Body of pancreas (tissue), 4 donors: ENCODE measurements around the gene PRKG1. TPM values are rescaled to one million over a fixed set of nuclear protein-coding genes. Genes with fewer than 3 reads are reported as not detected.

Experiments
- ATAC-seq: fragments of 150-250 bp; one replicate; pipeline ENCODE4 v1.9.1; 2016
- DNase-seq, 4 donors: peaks; one replicate each; pipeline ENCODE4 v3.0.0-alpha.2; 2019
- H3K27ac ChIP-seq, 4 donors: fragments of 200-600 bp; sonication (generic); 1 replicate in 3 of 4; 2 replicates in 1 of 4; pipeline versions ENCODE4 v1.5.1 to v1.6.1; 2016 to 2019; ENCODE audit warnings: mild to moderate bottlenecking in 1 of 4, mixed read lengths in 1 of 4, moderate library complexity in 1 of 4
- H3K27me3 ChIP-seq, 2 donors: fragments of 200-600 bp; sonication (generic); one replicate each; pipeline ENCODE4 v1.6.0; 2016; ENCODE audit warnings: mild to moderate bottlenecking in 1 of 2
- H3K36me3 ChIP-seq, 2 donors: fragments of 200-600 bp; sonication (generic); replicated peaks in 1 of 2; 2 replicates each; pipeline ENCODE4 v1.5.1; 2016; ENCODE audit warnings: low read depth in 2 of 2; ENCODE audit not compliant: insufficient read depth in 1 of 2
- H3K4me1 ChIP-seq: fragments of 200-600 bp; sonication (generic); one replicate; pipeline ENCODE4 v1.6.0; 2016
- H3K4me3 ChIP-seq, 2 donors: fragments of 200-600 bp; sonication (generic); 1 replicate in 1 of 2; 2 replicates in 1 of 2; pipeline ENCODE4 v1.5.1; 2016 to 2019
- H3K9me3 ChIP-seq, 3 donors: fragments of 200-600 bp; sonication (generic); 1 replicate in 2 of 3; 2 replicates in 1 of 3; pipeline ENCODE4 v1.5.1; 2016
- POLR2A ChIP-seq, 3 donors: fragments of 450-650 bp; IDR thresholded peaks; one replicate each; pipeline ENCODE4 v1.6.1; 2016; ENCODE audit warnings: antibody characterized with exemption in 3 of 3, mild to moderate bottlenecking in 2 of 3
- WGBS, 2 donors: methylation state at CpG; one replicate each; pipeline ENCODE4 v1.1.5; 2017; 5-methylcytosine and 5-hydroxymethylcytosine counted together
- intact Hi-C: fragments of 100-400 bp; cut with DNase I; formaldehyde crosslinking; loops from one replicate; pipeline ENCODE4 v1.15.1; 2023
- total RNA-seq, 2 donors: library from RNA; depleted of rRNA; stranded (reverse); fragments of >200 nt; gene quantifications; one replicate each; pipeline ENCODE4 v1.1.0, GENCODE V29; 2016
- TF ChIP-seq, protein P1 (sequence below), 7 experiments: fragments of 450-650 bp in 4 of 7; fragments of 200-600 bp in 3 of 7; sonication (generic) in 3 of 7; IDR thresholded peaks; one replicate each; pipeline ENCODE4 v1.5.1; 2016 to 2019; ENCODE audit warnings: antibody characterized with exemption in 7 of 7

Gene PRKG1
- total RNA-seq, 2 donors from 2014 or later: 14.2 to 18.9 TPM

DNA sequence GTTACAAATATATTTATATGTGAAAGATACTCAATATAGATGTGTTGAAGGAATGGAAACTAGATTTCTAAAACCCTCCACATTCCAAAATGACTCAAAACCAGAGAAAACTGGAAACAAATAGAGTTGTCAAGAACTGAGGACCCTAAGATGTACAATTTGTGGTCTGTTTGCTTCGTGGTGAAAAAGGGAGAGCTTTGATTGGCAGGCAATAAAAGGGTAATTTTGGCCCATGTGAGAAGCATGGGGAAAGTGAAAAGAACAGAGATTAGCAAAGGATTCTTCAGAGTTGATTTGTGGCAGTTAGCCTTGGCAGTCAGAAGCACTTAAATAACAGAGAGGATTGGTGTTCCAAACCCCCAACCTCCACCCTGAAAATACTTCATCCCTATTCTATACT is 1202.7 kb downstream of the PRKG1 start:
- DNase-seq: no peak
- H3K36me3 ChIP-seq: no peaks in the 10 kb centered on the region
- WGBS, 2 donors: 39 to 45% methylated on average over 1 of the region's 1 CpG
- H3K4me3 ChIP-seq: no peak overlapping the region
- no peaks in the 10 kb centered on the region for H3K4me1 ChIP-seq
- TF ChIP-seq, protein P1, sequence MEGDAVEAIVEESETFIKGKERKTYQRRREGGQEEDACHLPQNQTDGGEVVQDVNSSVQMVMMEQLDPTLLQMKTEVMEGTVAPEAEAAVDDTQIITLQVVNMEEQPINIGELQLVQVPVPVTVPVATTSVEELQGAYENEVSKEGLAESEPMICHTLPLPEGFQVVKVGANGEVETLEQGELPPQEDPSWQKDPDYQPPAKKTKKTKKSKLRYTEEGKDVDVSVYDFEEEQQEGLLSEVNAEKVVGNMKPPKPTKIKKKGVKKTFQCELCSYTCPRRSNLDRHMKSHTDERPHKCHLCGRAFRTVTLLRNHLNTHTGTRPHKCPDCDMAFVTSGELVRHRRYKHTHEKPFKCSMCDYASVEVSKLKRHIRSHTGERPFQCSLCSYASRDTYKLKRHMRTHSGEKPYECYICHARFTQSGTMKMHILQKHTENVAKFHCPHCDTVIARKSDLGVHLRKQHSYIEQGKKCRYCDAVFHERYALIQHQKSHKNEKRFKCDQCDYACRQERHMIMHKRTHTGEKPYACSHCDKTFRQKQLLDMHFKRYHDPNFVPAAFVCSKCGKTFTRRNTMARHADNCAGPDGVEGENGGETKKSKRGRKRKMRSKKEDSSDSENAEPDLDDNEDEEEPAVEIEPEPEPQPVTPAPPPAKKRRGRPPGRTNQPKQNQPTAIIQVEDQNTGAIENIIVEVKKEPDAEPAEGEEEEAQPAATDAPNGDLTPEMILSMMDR (IDR thresholded peaks at IDR 0.05): no peak
- no peak for TF ChIP-seq POLR2A (IDR thresholded peaks at IDR 0.05)
- intact Hi-C loops: no loop called here
- peaks cover 0 to 3% (median 0%) of the 10 kb centered on the region in 3 donors for H3K9me3 ChIP-seq
- no peaks in the 10 kb centered on the region for H3K27me3 ChIP-seq
- H3K27ac ChIP-seq: no peak overlapping the region
- no peak for ATAC-seq

DNA sequence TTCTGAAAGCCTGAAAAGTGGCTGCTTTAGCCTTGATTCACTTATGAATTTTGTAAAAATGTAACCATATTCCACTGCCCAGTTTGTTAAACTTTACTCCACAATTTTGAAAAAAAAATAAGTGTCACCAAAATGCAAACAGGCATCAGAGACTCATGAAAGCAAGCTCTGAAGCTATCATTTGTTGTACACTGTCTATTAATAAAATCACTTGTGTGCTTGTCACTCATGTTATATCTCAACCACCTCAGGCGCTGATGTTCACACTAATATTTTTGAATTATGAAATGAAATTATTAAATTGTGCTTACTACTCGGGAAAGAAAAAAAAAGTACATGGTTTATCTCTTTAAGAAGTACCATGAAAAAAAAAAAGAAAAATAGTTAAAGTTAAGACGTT is 1205.3 kb downstream of the PRKG1 start:
- Histone ChIP-seq H3K9me3 (peaks cover 0 to 3% (median 0%) of the 10 kb centered on the region in 3 donors), H3K27ac (no peak overlapping the region), H3K4me1 (no peaks in the 10 kb centered on the region), H3K36me3 (no peaks in the 10 kb centered on the region), H3K4me3 (no peak overlapping the region), H3K27me3 (no peaks in the 10 kb centered on the region)
- no peak for TF ChIP-seq POLR2A (IDR thresholded peaks at IDR 0.05)
- TF ChIP-seq, protein P1 (IDR thresholded peaks at IDR 0.05): no peak
- WGBS, 2 donors: 46 to 64% methylated on average over 3 of the region's 3 CpGs
- ATAC-seq (no peak), DNase-seq (no peak)
- intact Hi-C loops: no loop called here

DNA sequence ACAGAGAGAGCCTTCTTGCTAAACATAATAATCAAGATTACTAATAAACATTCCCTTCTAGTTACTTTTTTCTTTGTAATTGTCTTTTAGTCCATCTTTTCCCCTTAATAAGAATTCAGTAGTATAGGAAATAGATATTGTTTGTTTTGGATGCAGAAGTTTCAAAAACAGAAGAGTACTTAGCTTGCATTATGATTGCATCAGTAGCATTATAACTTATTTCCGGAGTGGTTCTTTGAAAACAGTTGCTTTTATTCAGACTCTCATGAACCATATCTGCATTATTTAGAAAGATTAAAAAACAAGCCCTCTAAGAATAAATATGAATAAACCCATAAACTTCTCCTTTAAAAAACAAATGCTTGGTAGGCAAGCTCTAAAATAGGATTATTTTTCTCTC is 1205.8 kb downstream of the PRKG1 start:
- H3K36me3 ChIP-seq: no peaks in the 10 kb centered on the region
- peaks cover 0 to 3% (median 0%) of the 10 kb centered on the region in 3 donors for H3K9me3 ChIP-seq
- H3K27me3 ChIP-seq: no peaks in the 10 kb centered on the region
- H3K27ac ChIP-seq: no peak overlapping the region
- 75 to 83% methylated on average over 1 of the region's 1 CpG for WGBS, 2 donors
- DNase-seq (no peak), ATAC-seq (no peak)
- TF ChIP-seq, protein P1 (IDR thresholded peaks at IDR 0.05): no peak
- TF ChIP-seq POLR2A (IDR thresholded peaks at IDR 0.05): no peak
- H3K4me1 ChIP-seq: no peaks in the 10 kb centered on the region
- intact Hi-C loops: no loop called here
- H3K4me3 ChIP-seq: no peak overlapping the region

DNA sequence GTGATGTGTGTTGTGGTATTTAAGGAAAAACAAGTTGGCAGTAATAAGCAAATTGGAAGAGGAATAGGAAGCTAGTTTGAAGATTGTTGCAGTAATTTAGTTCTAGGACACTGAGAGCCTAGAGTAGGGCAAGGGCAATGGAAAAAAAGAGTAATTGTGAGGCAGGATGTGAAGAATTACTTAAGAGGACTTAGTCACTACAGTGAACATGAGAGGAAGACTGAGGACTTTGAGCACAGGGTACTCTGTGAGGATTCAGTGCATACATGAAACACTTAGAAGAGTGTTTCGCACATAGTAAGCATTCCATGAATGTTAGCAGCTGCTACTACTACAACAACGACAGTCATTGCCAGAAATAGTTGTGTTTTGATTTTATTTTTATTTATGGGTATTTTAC is 1208.9 kb downstream of the PRKG1 start:
- intact Hi-C loops: no loop called here
- WGBS, 2 donors: 86 to 92% methylated on average over 2 of the region's 2 CpGs

More for the DNA sequence above, 1208.9 kb downstream of the PRKG1 start:
- DNase-seq: no peak
- H3K27ac ChIP-seq: no peak overlapping the region
- H3K4me3 ChIP-seq: no peak overlapping the region
- TF ChIP-seq, protein P1 (IDR thresholded peaks at IDR 0.05): no peak
- TF ChIP-seq POLR2A (IDR thresholded peaks at IDR 0.05): no peak
- ATAC-seq: no peak
- no peaks in the 10 kb centered on the region for H3K27me3 ChIP-seq
- H3K36me3 ChIP-seq: no peaks in the 10 kb centered on the region
- H3K9me3 ChIP-seq: no peaks in the 10 kb centered on the region
- no peaks in the 10 kb centered on the region for H3K4me1 ChIP-seq
